Panc1 (cell line): Measurements from ENCODE around the gene SMIM31. TPM values are rescaled to one million over a fixed set of nuclear protein-coding genes. Genes with fewer than 3 reads are reported as not detected.

Experiments used
- ATAC-seq: fragments of 200-7000 bp; cut with Tn5 transposase; 2 replicates; pipeline ENCODE4 v1.9.1; 2020; ENCODE audit warnings: mild to moderate bottlenecking, moderate library complexity
- BruUV-seq: library from RNA; stranded (reverse); fragments of 400-500 nt; replicated peaks from 2 replicates; lab custom pipeline; 2021; lab: Mats Ljungman, UMichigan
- CTCF ChIA-PET: fragments of 300-600 bp; sonication (Branson Sonifier 250); formaldehyde crosslinking; loops from one replicate; lab custom pipeline; 2022; ENCODE audit warnings: antibody characterized with exemption; lab: Charles Lee
- POLR2A ChIA-PET: fragments of 300-600 bp; sonication (Branson Sonifier 250); formaldehyde crosslinking; loops from one replicate; lab custom pipeline; 2022; ENCODE audit warnings: antibody characterized with exemption; lab: Charles Lee
- DNase-seq: peaks from one replicate; pipeline ENCODE4 v3.0.0-alpha.2; 2010; ENCODE audit warnings: low read depth, low spot score
- H3K27ac ChIP-seq: 2 replicates; pipeline ENCODE4 v1.5.1; 2011; ENCODE audit warnings: mild to moderate bottlenecking, low read length, inconsistent platforms
- H3K27me3 ChIP-seq: fragments of 200-500 bp; sonication (Bioruptor generic); 2 replicates; pipeline ENCODE4 v1.6.0; 2014; ENCODE audit warnings: low read length, inconsistent platforms; ENCODE audit not compliant: control insufficient read depth, insufficient read depth
- H3K36me3 ChIP-seq: fragments of 200-500 bp; sonication (Bioruptor generic); 2 replicates; pipeline ENCODE4 v1.5.1; 2014; ENCODE audit warnings: inconsistent platforms, mild to moderate bottlenecking, low read length, moderate library complexity; ENCODE audit not compliant: control insufficient read depth, insufficient read depth
- H3K4me1 ChIP-seq: 2 replicates; pipeline ENCODE4 v1.5.1; 2011; ENCODE audit warnings: inconsistent platforms, mild to moderate bottlenecking, low read length, moderate library complexity; ENCODE audit not compliant: control insufficient read depth, insufficient read depth
- H3K4me3 ChIP-seq, 2 experiments: 2 replicates each; pipeline ENCODE4 v1.5.1; 2011 to 2012; ENCODE audit warnings: low read depth in 2 of 2, low read length in 2 of 2, mild to moderate bottlenecking in 2 of 2, inconsistent platforms in 1 of 2, moderate library complexity in 1 of 2
- H3K9me3 ChIP-seq: fragments of 200-500 bp; sonication (Bioruptor generic); 2 replicates; pipeline ENCODE4 v1.5.1; 2014; ENCODE audit warnings: low read depth, mild to moderate bottlenecking, inconsistent platforms, low read length, moderate library complexity; ENCODE audit not compliant: control insufficient read depth, insufficient read depth
- POLR2AphosphoS5 ChIP-seq: IDR thresholded peaks from 2 replicates; pipeline ENCODE4 v1.6.1; 2012; ENCODE audit warnings: mild to moderate bottlenecking, low read depth, low read length, moderate library complexity
- SIN3A ChIP-seq: IDR thresholded peaks from 2 replicates; pipeline ENCODE4 v1.6.1; 2012; ENCODE audit warnings: low read depth, mild to moderate bottlenecking, low read length, moderate library complexity, borderline replicate concordance; ENCODE audit not compliant: insufficient read depth
- TCF7L2 ChIP-seq: IDR thresholded peaks from 2 replicates; pipeline ENCODE4 v1.6.1; 2011; ENCODE audit warnings: mild to moderate bottlenecking, low read depth, low read length, inconsistent platforms
- in situ Hi-C: cut with HindIII; loops from 2 replicates; pipeline ENCODE4 v1.10.0; 2016; ENCODE audit warnings: low sequenced_read_pairs, low pct_unique_long_range_greater_than_20kb
- intact Hi-C: fragments of 100-400 bp; cut with micrococcal nuclease; formaldehyde crosslinking; loops from one replicate; pipeline ENCODE4 v1.10.0; 2022; ENCODE audit not compliant: unreplicated experiment
- total RNA-seq: library from RNA; stranded (reverse); gene quantifications from one replicate; pipeline ENCODE4 v1.2.1, GENCODE V29; 2021; ENCODE audit not compliant: unreplicated experiment
- TF ChIP-seq, protein P1 (sequence below): fragments of 450-650 bp; IDR thresholded peaks from 2 replicates; pipeline ENCODE4 v1.5.1; 2017; ENCODE audit warnings: mild to moderate bottlenecking
- TF ChIP-seq, protein P2 (sequence below), 2 experiments: IDR thresholded peaks; 2 replicates each; pipeline ENCODE4 v1.6.1; 2011 to 2012; ENCODE audit warnings: low read depth in 2 of 2, control low read depth in 1 of 2, low read length in 1 of 2, mild to moderate bottlenecking in 1 of 2, moderate library complexity in 1 of 2; ENCODE audit not compliant: insufficient read depth in 1 of 2

SMIM31 gene
- total RNA-seq, 1 experiment from 2014 or later: not detected

GRCh38 chr4:164734484-164734883 lies 19.4 kb upstream of the SMIM31 start:
- no TSS peak for BruUV-seq
- CTCF ChIA-PET: no interaction called here
- in situ Hi-C loops: no loop called here

GRCh38 chr4:164748375-164748774 lies 5.6 kb upstream of the SMIM31 start:
- Histone ChIP-seq H3K27me3 (no peaks in the 10 kb centered on the region), H3K4me1 (no peaks in the 10 kb centered on the region), H3K9me3 (no peaks in the 10 kb centered on the region), H3K36me3 (no peaks in the 10 kb centered on the region), H3K27ac (no peak overlapping the region), H3K4me3 (no peak overlapping the region)
- in situ Hi-C loops (no loop called here), intact Hi-C loops (loop anchor here (5.0 kb wide), 1 partner anchor 1196 kb away; no protein-coding TSS in a partner anchor)
- ATAC-seq (no peak), DNase-seq (no peak)
- POLR2A ChIA-PET: no interaction called here
- BruUV-seq: no TSS peak
- TF ChIP-seq TCF7L2: no peak
- TF ChIP-seq, protein P1, sequence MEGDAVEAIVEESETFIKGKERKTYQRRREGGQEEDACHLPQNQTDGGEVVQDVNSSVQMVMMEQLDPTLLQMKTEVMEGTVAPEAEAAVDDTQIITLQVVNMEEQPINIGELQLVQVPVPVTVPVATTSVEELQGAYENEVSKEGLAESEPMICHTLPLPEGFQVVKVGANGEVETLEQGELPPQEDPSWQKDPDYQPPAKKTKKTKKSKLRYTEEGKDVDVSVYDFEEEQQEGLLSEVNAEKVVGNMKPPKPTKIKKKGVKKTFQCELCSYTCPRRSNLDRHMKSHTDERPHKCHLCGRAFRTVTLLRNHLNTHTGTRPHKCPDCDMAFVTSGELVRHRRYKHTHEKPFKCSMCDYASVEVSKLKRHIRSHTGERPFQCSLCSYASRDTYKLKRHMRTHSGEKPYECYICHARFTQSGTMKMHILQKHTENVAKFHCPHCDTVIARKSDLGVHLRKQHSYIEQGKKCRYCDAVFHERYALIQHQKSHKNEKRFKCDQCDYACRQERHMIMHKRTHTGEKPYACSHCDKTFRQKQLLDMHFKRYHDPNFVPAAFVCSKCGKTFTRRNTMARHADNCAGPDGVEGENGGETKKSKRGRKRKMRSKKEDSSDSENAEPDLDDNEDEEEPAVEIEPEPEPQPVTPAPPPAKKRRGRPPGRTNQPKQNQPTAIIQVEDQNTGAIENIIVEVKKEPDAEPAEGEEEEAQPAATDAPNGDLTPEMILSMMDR: peak; percentile 16; the same call in 1 of the 2 replicates
- CTCF ChIA-PET: no interaction called here

More at GRCh38 chr4:164734484-164734883, 19.4 kb upstream of the SMIM31 start:
- Histone ChIP-seq H3K4me3 (no peak overlapping the region), H3K27ac (no peak overlapping the region), H3K4me1 (no peaks in the 10 kb centered on the region), H3K27me3 (no peaks in the 10 kb centered on the region), H3K36me3 (no peaks in the 10 kb centered on the region), H3K9me3 (no peaks in the 10 kb centered on the region)
- TF ChIP-seq, protein P1: no peak
- TF ChIP-seq, protein P2, sequence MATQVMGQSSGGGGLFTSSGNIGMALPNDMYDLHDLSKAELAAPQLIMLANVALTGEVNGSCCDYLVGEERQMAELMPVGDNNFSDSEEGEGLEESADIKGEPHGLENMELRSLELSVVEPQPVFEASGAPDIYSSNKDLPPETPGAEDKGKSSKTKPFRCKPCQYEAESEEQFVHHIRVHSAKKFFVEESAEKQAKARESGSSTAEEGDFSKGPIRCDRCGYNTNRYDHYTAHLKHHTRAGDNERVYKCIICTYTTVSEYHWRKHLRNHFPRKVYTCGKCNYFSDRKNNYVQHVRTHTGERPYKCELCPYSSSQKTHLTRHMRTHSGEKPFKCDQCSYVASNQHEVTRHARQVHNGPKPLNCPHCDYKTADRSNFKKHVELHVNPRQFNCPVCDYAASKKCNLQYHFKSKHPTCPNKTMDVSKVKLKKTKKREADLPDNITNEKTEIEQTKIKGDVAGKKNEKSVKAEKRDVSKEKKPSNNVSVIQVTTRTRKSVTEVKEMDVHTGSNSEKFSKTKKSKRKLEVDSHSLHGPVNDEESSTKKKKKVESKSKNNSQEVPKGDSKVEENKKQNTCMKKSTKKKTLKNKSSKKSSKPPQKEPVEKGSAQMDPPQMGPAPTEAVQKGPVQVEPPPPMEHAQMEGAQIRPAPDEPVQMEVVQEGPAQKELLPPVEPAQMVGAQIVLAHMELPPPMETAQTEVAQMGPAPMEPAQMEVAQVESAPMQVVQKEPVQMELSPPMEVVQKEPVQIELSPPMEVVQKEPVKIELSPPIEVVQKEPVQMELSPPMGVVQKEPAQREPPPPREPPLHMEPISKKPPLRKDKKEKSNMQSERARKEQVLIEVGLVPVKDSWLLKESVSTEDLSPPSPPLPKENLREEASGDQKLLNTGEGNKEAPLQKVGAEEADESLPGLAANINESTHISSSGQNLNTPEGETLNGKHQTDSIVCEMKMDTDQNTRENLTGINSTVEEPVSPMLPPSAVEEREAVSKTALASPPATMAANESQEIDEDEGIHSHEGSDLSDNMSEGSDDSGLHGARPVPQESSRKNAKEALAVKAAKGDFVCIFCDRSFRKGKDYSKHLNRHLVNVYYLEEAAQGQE (IDR thresholded peaks at IDR 0.05; ENCODE audit: insufficient read depth in 1 of 2, low read depth in 2 of 2, low read length in 1 of 2): no peak
- TF ChIP-seq TCF7L2 (no peak), SIN3A (no peak), POLR2AphosphoS5 (no peak)
- POLR2A ChIA-PET: no interaction called here
- intact Hi-C loops: loop anchor here (5.0 to 10.0 kb wide), 2 partner anchors 1060 to 1177 kb away; no protein-coding TSS in a partner anchor
- DNase-seq (no peak), ATAC-seq (no peak)
